GM12892 (cell line): ENCODE data around the gene RGS17.

Experiments used
- POLR2A ChIP-seq: IDR thresholded peaks from 2 replicates; pipeline ENCODE4 v1.6.1; 2011; ENCODE audit warnings: low read depth, low read length, control low read depth
- POLR2AphosphoS5 ChIP-seq: IDR thresholded peaks from 2 replicates; pipeline ENCODE4 v1.6.1; 2011; ENCODE audit warnings: low read depth, low read length, control low read depth

DNA sequence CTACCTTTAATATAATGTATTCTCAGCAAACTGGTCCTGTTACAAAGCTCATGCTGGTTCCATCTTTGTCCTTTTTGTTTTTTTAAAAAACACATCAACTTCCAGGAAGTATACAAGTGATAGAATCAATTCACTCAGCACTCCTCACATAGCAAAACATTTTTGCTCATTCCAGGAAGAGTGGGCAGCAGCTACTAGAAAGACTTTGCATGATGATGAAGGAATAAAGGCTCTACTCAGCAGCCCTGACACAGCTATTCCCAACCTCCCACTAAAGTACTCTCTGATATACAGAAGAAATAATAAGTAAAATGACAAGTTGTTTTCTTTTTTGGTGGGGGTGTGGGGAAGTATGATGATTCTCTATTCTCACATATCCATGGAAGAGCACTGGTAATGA lies 61.2 kb downstream of the RGS17 start:
- TF ChIP-seq POLR2AphosphoS5 (no peak), POLR2A (no peak)
